Ishikawa (cell line): Measurements from ENCODE around the gene SLC16A2.

Experiments used
- CEBPB ChIP-seq: IDR thresholded peaks from 2 replicates; pipeline ENCODE4 v1.6.1; 2012
- CREB1 ChIP-seq: IDR thresholded peaks from 2 replicates; pipeline ENCODE4 v1.6.1; 2012; ENCODE audit warnings: low read depth
- EGR1 ChIP-seq: IDR thresholded peaks from 2 replicates; pipeline ENCODE4 v1.6.1; 2012
- EP300 ChIP-seq: IDR thresholded peaks from 2 replicates; pipeline ENCODE4 v1.6.1; 2012; ENCODE audit warnings: borderline replicate concordance
- FOXM1 ChIP-seq: IDR thresholded peaks from 2 replicates; pipeline ENCODE4 v1.6.1; 2012; ENCODE audit warnings: low read depth, borderline replicate concordance
- MAX ChIP-seq: IDR thresholded peaks from 2 replicates; pipeline ENCODE4 v1.6.1; 2012
- NFIC ChIP-seq: IDR thresholded peaks from 2 replicates; pipeline ENCODE4 v1.6.1; 2012
- RAD21 ChIP-seq: IDR thresholded peaks from 2 replicates; pipeline ENCODE4 v1.6.1; 2012; ENCODE audit warnings: low read depth
- REST ChIP-seq: IDR thresholded peaks from 2 replicates; pipeline ENCODE4 v1.6.1; 2012; ENCODE audit warnings: low read depth, mild to moderate bottlenecking
- TAF1 ChIP-seq: IDR thresholded peaks from 2 replicates; pipeline ENCODE4 v1.6.1; 2012; ENCODE audit warnings: low read depth, mild to moderate bottlenecking
- TCF12 ChIP-seq: IDR thresholded peaks from 2 replicates; pipeline ENCODE4 v1.6.1; 2012; ENCODE audit warnings: low read depth
- TEAD4 ChIP-seq: IDR thresholded peaks from 2 replicates; pipeline ENCODE4 v1.6.1; 2012
- USF1 ChIP-seq: IDR thresholded peaks from 2 replicates; pipeline ENCODE4 v1.6.1; 2012
- YY1 ChIP-seq: IDR thresholded peaks from 2 replicates; pipeline ENCODE4 v1.6.1; 2012; ENCODE audit warnings: low read depth
- ZBTB7A ChIP-seq: IDR thresholded peaks from 2 replicates; pipeline ENCODE4 v1.6.1; 2012; ENCODE audit warnings: low read depth

Gene SLC16A2

GRCh38 chrX:74557378-74557777 is 136.1 kb downstream of the SLC16A2 start:
- TF ChIP-seq ZBTB7A (no peak), FOXM1 (no peak), NFIC (no peak)

- TF ChIP-seq EP300 (no peak), TAF1 (no peak), CEBPB (no peak), ZBTB7A (no peak), NFIC (no peak), YY1 (no peak), REST (no peak), MAX (no peak), USF1 (no peak), FOXM1 (no peak), RAD21 (no peak), CREB1 (no peak), EGR1 (no peak), TCF12 (no peak), TEAD4 (no peak)
Measured at GRCh38 chrX:74578137-74578536, 156.8 kb downstream of the SLC16A2 start.

- TF ChIP-seq REST (no peak), ZBTB7A (no peak), TCF12 (no peak), RAD21 (no peak), CREB1 (no peak), USF1 (no peak), CEBPB (no peak), EGR1 (no peak), TAF1 (no peak), MAX (no peak), TEAD4 (no peak), YY1 (no peak), EP300 (no peak), FOXM1 (no peak), NFIC (no peak)
Measured at GRCh38 chrX:74579597-74580198, 158.4 kb downstream of the SLC16A2 start.
